Adrenal gland (tissue), 12 donors: ENCODE measurements around the gene HMOX2. TPM values are rescaled to one million over a fixed set of nuclear protein-coding genes. Genes with fewer than 3 reads are reported as not detected.

Experiments used
- DNase-seq, 7 donors: peaks; one replicate each; pipeline ENCODE4 v3.0.0-alpha.2; 2019 to 2020
- H3K27ac ChIP-seq, 5 donors: fragments of 200-600 bp; sonication (generic) in 4 of 5; 1 replicate in 3 of 5; 2 replicates in 2 of 5; pipeline versions ENCODE4 v1.5.1 to v1.8.0; 2016 to 2020; ENCODE audit warnings: mild to moderate bottlenecking in 1 of 5
- H3K27me3 ChIP-seq: fragments of 200-600 bp; 2 replicates; pipeline ENCODE4 v1.8.0; 2021
- H3K36me3 ChIP-seq, 2 donors: fragments of 200-600 bp; replicated peaks in 1 of 2; 1 replicate in 1 of 2; 2 replicates in 1 of 2; pipeline versions ENCODE4 v1.5.1 to v1.8.0; 2018 to 2022
- H3K4me1 ChIP-seq, 2 donors: fragments of 200-600 bp; replicated peaks in 1 of 2; 1 replicate in 1 of 2; 2 replicates in 1 of 2; pipeline versions ENCODE4 v1.5.1 to v1.8.0; 2018 to 2021
- H3K4me3 ChIP-seq, 4 donors: fragments of 200-600 bp; sonication (generic) in 3 of 4; one replicate each; pipeline ENCODE4 v1.5.1; 2016 to 2018
- H3K9me3 ChIP-seq, 3 donors: fragments of 200-600 bp; sonication (generic) in 1 of 3; replicated peaks in 1 of 3; 1 replicate in 2 of 3; 2 replicates in 1 of 3; pipeline versions ENCODE4 v1.5.1 to v1.8.0; 2016 to 2021
- POLR2A ChIP-seq, 2 donors: fragments of 450-650 bp; IDR thresholded peaks; one replicate each; pipeline ENCODE4 v1.6.1; 2017; ENCODE audit warnings: antibody characterized with exemption in 2 of 2, mild to moderate bottlenecking in 2 of 2, moderate library complexity in 1 of 2
- WGBS, 4 donors: extraction: QIAGEN DNeasy Blood & Tissue Kit in 2 of 4; methylation state at CpG; one replicate each; pipeline versions ENCODE4 v1.1.5 to v1.1.7; 2013 to 2017; 5-methylcytosine and 5-hydroxymethylcytosine counted together
- intact Hi-C, 2 donors: fragments of 100-400 bp; cut with DNase I; formaldehyde crosslinking; loops; one replicate each; pipeline versions ENCODE4 v1.14.1 to v1.15.0; 2022 to 2023
- polyA plus RNA-seq, 3 donors: library from polyadenylated mRNA; stranded (reverse); fragments of 200-250 nt in 2 of 3; fragments of 350-450 nt in 1 of 3; fragmentation: Illumina TruSeq in 1 of 3; extraction: RNeasy Lipid Tissue Mini Kit (QIAGEN cat#74804) in 1 of 3; gene quantifications; one replicate each; pipeline ENCODE4 v1.2.3, GENCODE V29; 2013 to 2014
- total RNA-seq, 9 donors: library from RNA; depleted of rRNA in 4 of 9; stranded (reverse); fragments of >200 nt in 4 of 9; fragments of 120-200 nt in 1 of 9; fragmentation: NEBNext Ultra II Directional in 1 of 9; extraction: Animal tissue kit (Norgen Biotek cat#: 25700) in 1 of 9; gene quantifications; one replicate each; pipeline versions ENCODE4 v1.1.0 to v1.2.4, GENCODE V29; 2013 to 2023
- TF ChIP-seq, protein P1 (sequence below), 6 experiments: fragments of 450-650 bp in 4 of 6; fragments of 200-600 bp in 2 of 6; sonication (generic) in 1 of 6; IDR thresholded peaks; 1 replicate in 5 of 6; 2 replicates in 1 of 6; pipeline versions ENCODE4 v1.5.1 to v1.8.0; 2016 to 2021; ENCODE audit warnings: antibody characterized with exemption in 6 of 6, mild to moderate bottlenecking in 2 of 6, moderate library complexity in 1 of 6
- donor health status: healthy with polysubstance abuse.
- donor health status: Bipolar disorder and iron deficiency.
- donor health status: DM: yes; HTN: yes; CAD: no.
- donor health status: DM: no; HTN: no; CAD: no.
- donor health status: DM: no; HTN: no; CAD: no.
- donor health status: DM: yes; HTN: yes; CAD: no.

HMOX2 gene
- total and polyA plus RNA-seq, 12 donors = 36.1 to 114 (median 65.6) TPM

DNA sequence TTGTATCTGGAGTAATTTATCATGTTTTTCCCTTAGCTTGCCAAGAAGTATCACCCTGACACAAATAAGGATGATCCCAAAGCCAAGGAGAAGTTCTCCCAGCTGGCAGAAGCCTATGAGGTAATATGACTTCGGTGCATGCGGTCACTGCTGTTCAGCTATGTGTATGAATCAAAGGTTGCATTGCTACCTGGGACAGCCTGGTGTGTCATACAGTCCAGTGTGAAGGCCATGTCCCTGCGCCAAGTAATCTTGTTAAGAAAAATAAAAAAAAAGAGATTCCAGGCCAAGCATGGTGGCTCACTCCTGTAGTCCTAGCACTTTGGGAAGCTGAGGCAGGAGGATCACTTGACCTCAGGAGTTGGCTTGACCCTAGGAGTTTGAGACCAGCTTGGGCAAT lies 38.8 kb upstream of the HMOX2 start:
- Histone ChIP-seq H3K27me3 (no peaks in the 10 kb centered on the region), H3K36me3 (peaks cover 0 to 77% of the 10 kb centered on the region in 2 donors), H3K4me1 (no peaks in the 10 kb centered on the region), H3K27ac (no peak overlapping the region), H3K9me3 (no peaks in the 10 kb centered on the region), H3K4me3 (no peak overlapping the region)
- DNase-seq = peak in 2 of 7 donors; percentile 50 to 55
- WGBS, 4 donors = 51 to 70% (median 58%) methylated on average over 3 of the region's 3 CpGs
- TF ChIP-seq POLR2A (IDR thresholded peaks at IDR 0.05) = no peak
- TF ChIP-seq, protein P1, sequence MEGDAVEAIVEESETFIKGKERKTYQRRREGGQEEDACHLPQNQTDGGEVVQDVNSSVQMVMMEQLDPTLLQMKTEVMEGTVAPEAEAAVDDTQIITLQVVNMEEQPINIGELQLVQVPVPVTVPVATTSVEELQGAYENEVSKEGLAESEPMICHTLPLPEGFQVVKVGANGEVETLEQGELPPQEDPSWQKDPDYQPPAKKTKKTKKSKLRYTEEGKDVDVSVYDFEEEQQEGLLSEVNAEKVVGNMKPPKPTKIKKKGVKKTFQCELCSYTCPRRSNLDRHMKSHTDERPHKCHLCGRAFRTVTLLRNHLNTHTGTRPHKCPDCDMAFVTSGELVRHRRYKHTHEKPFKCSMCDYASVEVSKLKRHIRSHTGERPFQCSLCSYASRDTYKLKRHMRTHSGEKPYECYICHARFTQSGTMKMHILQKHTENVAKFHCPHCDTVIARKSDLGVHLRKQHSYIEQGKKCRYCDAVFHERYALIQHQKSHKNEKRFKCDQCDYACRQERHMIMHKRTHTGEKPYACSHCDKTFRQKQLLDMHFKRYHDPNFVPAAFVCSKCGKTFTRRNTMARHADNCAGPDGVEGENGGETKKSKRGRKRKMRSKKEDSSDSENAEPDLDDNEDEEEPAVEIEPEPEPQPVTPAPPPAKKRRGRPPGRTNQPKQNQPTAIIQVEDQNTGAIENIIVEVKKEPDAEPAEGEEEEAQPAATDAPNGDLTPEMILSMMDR (IDR thresholded peaks at IDR 0.05) = no peak
- intact Hi-C loops = no loop called here

DNA sequence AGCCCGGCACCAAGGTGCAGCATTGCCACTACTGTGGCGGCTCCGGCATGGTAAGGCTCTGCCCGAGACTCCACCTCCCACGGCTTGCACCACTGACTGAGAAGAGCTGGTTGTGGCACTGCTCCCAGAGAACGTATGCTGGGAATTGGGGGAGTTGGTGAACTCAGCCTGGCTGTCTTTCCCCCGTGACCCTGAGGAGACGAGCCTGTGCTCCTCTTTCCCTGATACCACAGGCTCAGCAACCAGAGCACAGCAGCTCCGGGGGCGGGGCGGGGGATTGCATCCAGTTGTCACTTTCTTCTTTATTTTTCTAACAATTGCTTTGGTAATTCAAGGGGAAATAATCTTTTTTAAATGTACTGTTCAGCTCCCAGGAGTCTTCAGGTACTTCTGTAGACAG lies 33.8 kb upstream of the HMOX2 start:
- Histone ChIP-seq H3K27me3 (no peaks in the 10 kb centered on the region), H3K4me3 (no peak overlapping the region), H3K27ac (no peak overlapping the region), H3K36me3 (peaks cover 0 to 98% of the 10 kb centered on the region in 2 donors), H3K9me3 (no peaks in the 10 kb centered on the region), H3K4me1 (no peaks in the 10 kb centered on the region)
- 85 to 92% (median 87%) methylated on average over 9 to 11 of the region's 11 CpGs for WGBS, 4 donors
- DNase-seq = no peak
- TF ChIP-seq POLR2A (IDR thresholded peaks at IDR 0.05) = no peak
- TF ChIP-seq, protein P1 (IDR thresholded peaks at IDR 0.05) = no peak
- intact Hi-C loops = no loop called here

GRCh38 chr16:4443271-4443670 lies 32.9 kb upstream of the HMOX2 start:
- DNase-seq = no peak
- Histone ChIP-seq H3K4me3 (no peak overlapping the region), H3K9me3 (no peaks in the 10 kb centered on the region), H3K27me3 (no peaks in the 10 kb centered on the region), H3K27ac (no peak overlapping the region), H3K36me3 (peaks cover 0 to 98% of the 10 kb centered on the region in 2 donors), H3K4me1 (no peaks in the 10 kb centered on the region)
- 66 to 88% (median 76%) methylated on average over 5 of the region's 5 CpGs for WGBS, 4 donors
- intact Hi-C loops = no loop called here
- TF ChIP-seq, protein P1 (IDR thresholded peaks at IDR 0.05) = no peak

DNA sequence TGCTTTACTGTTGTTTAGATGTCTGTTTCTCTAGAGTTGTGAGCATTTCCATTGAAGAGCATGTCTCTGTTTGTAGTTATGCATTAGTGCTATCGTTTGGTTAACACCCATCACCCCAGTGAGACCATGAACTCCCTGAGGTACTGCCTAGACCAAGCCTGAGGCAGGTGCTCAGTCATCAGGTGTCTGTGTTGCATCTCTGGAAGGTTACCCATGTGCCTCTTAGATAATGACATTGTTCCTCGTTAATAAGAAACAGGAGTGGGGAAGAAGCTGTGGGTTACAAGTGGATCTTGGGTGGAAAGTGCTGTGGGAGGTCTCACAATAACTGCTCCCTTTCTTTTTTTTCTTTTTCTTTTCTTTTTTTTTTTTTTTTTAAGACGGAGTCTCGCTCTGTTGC lies 32.2 kb upstream of the HMOX2 start:
- 85 to 95% (median 92%) methylated on average over 4 of the region's 4 CpGs for WGBS, 4 donors
- H3K36me3 ChIP-seq = peaks cover 0 to 100% of the 10 kb centered on the region in 2 donors
- no peaks in the 10 kb centered on the region for H3K9me3 ChIP-seq
- TF ChIP-seq, protein P1 (IDR thresholded peaks at IDR 0.05) = no peak
- no peak for TF ChIP-seq POLR2A (IDR thresholded peaks at IDR 0.05)
- no peak overlapping the region for H3K4me3 ChIP-seq
- H3K27ac ChIP-seq = no peak overlapping the region
- intact Hi-C loops = no loop called here
- no peaks in the 10 kb centered on the region for H3K4me1 ChIP-seq
- DNase-seq = no peak
- H3K27me3 ChIP-seq = no peaks in the 10 kb centered on the region
